Osteoblast (primary cell): ENCODE measurements around the gene PSMC3IP. TPM values are rescaled to one million over a fixed set of nuclear protein-coding genes. Genes with fewer than 3 reads are reported as not detected.
"Not testable (repeated sequence)": the region's sequence is repeated elsewhere in the genome, so short reads cannot be mapped to it uniquely, and the experiment has no call there.

Experiments
- DNase-seq: peaks from one replicate; pipeline ENCODE4 v3.0.0; 2011; ENCODE audit warnings: low spot score, mixed read lengths; ENCODE audit not compliant: insufficient read length; ENCODE audit errors: missing footprints
- H2AFZ ChIP-seq: 2 replicates; pipeline ENCODE4 v1.6.0; 2011; ENCODE audit warnings: mild to moderate bottlenecking, low read length
- H3K27ac ChIP-seq: 2 replicates; pipeline ENCODE4 v1.5.1; 2011; ENCODE audit warnings: mild to moderate bottlenecking, low read depth, low read length, moderate library complexity
- H3K27me3 ChIP-seq: 2 replicates; pipeline ENCODE4 v1.6.0; 2012; ENCODE audit warnings: mild to moderate bottlenecking, control low read depth, inconsistent platforms, low read length, moderate library complexity; ENCODE audit not compliant: insufficient read depth
- H3K36me3 ChIP-seq: 2 replicates; pipeline ENCODE4 v1.5.1; 2011; ENCODE audit warnings: mild to moderate bottlenecking, low read length, control low read depth, moderate library complexity; ENCODE audit not compliant: insufficient read depth
- H3K4me1 ChIP-seq: 2 replicates; pipeline ENCODE4 v1.5.1; 2011; ENCODE audit warnings: mild to moderate bottlenecking, low read length, control low read depth, moderate library complexity; ENCODE audit not compliant: insufficient read depth
- H3K4me2 ChIP-seq: 2 replicates; pipeline ENCODE4 v1.6.0; 2011; ENCODE audit warnings: mild to moderate bottlenecking, low read length; ENCODE audit not compliant: insufficient read depth
- H3K4me3 ChIP-seq: fragments of 200-600 bp; sonication (generic); 3 replicates; pipeline ENCODE4 v1.5.1; 2012; ENCODE audit warnings: mild to moderate bottlenecking, low read length, inconsistent platforms; ENCODE audit not compliant: insufficient read depth
- H3K79me2 ChIP-seq: 2 replicates; pipeline ENCODE4 v1.6.0; 2012; ENCODE audit warnings: mild to moderate bottlenecking, low read length, control low read depth, inconsistent platforms; ENCODE audit not compliant: insufficient read depth
- H3K9me3 ChIP-seq: 2 replicates; pipeline ENCODE4 v1.5.1; 2011; ENCODE audit warnings: low read depth, low read length, control low read depth
- H4K20me1 ChIP-seq: 2 replicates; pipeline ENCODE4 v1.6.0; 2012; ENCODE audit warnings: mild to moderate bottlenecking, low read length, control low read depth; ENCODE audit not compliant: insufficient read depth
- total RNA-seq: library from RNA; depleted of rRNA; stranded (reverse); fragments of >200 nt; gene quantifications from 2 replicates; pipeline ENCODE4 v1.2.3, GENCODE V29; 2012
- TF ChIP-seq, protein P1 (sequence below): IDR thresholded peaks from 2 replicates; pipeline ENCODE4 v1.5.1; 2011; ENCODE audit warnings: mild to moderate bottlenecking, low read depth, low read length, moderate library complexity; ENCODE audit errors: extremely low read depth

The PSMC3IP gene
- total RNA-seq, 1 donor, result 1.8 TPM

- Histone ChIP-seq H3K36me3 (no peaks in the 10 kb centered on the region), H3K27ac (peak overlapping the region; percentile 78), H3K4me2 (peak overlapping the region; percentile 98), H4K20me1 (peaks cover 7% of the 10 kb centered on the region), H3K27me3 (no peaks in the 10 kb centered on the region), H3K4me3 (peak overlapping the region; percentile 91), H3K79me2 (peaks cover 16% of the 10 kb centered on the region), H3K9me3 (no peaks in the 10 kb centered on the region), H3K4me1 (peaks cover 13% of the 10 kb centered on the region), H2AFZ (peak overlapping the region; percentile 88)
- TF ChIP-seq, protein P1, sequence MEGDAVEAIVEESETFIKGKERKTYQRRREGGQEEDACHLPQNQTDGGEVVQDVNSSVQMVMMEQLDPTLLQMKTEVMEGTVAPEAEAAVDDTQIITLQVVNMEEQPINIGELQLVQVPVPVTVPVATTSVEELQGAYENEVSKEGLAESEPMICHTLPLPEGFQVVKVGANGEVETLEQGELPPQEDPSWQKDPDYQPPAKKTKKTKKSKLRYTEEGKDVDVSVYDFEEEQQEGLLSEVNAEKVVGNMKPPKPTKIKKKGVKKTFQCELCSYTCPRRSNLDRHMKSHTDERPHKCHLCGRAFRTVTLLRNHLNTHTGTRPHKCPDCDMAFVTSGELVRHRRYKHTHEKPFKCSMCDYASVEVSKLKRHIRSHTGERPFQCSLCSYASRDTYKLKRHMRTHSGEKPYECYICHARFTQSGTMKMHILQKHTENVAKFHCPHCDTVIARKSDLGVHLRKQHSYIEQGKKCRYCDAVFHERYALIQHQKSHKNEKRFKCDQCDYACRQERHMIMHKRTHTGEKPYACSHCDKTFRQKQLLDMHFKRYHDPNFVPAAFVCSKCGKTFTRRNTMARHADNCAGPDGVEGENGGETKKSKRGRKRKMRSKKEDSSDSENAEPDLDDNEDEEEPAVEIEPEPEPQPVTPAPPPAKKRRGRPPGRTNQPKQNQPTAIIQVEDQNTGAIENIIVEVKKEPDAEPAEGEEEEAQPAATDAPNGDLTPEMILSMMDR, result no peak
- peak; percentile 73 for DNase-seq
These were observed 22.4 kb downstream of the PSMC3IP start for GRCh38 chr17:42555122-42555622.

DNA sequence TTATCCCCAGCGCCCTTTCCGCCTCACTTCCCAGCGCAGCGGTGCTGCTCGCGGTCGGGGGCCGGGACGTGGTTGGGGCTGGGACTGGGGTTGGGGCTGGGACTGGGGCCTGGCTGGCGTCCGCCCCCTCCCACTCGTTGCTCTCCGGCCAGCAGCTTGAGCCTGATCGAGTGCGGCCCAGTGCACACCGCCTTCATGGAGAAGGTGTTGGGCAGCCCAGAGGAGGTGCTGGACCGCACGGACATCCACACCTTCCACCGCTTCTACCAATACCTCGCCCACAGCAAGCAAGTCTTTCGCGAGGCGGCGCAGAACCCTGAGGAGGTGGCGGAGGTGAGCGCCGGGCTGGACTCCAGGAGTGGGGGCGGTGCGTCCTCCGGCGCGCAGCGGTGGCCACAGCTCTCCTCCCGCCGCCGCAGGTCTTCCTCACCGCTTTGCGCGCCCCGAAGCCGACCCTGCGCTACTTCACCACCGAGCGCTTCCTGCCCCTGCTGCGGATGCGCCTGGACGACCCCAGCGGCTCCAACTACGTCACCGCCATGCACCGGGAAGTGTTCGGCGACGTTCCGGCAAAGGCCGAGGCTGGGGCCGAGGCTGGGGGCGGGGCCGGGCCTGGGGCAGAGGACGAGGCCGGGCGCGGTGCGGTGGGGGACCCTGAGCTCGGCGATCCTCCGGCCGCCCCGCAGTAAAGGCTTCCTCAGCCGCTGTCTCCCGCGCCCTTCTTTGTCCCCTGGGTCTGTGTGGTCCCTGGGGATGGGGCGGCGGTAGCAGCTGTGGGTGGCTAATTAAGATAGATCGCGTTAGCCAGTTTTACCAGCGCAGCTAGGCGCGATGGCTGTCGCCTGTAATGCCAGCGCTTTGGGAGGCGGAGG, 23.0 kb downstream of the PSMC3IP start:
- Histone ChIP-seq H3K79me2 (peaks cover 16% of the 10 kb centered on the region), H3K27ac (peak overlapping the region; percentile 78), H2AFZ (peak overlapping the region; percentile 88), H3K4me2 (peak overlapping the region; percentile 98), H3K9me3 (no peaks in the 10 kb centered on the region), H3K4me1 (peaks cover 13% of the 10 kb centered on the region), H3K36me3 (no peaks in the 10 kb centered on the region), H4K20me1 (peaks cover 7% of the 10 kb centered on the region), H3K27me3 (no peaks in the 10 kb centered on the region), H3K4me3 (peak overlapping the region; percentile 91)
- TF ChIP-seq, protein P1, result no peak
- DNase-seq, result peak; percentile 98

- TF ChIP-seq, protein P1, result no peak
- H3K36me3 ChIP-seq, result no peaks in the 10 kb centered on the region
- H3K27me3 ChIP-seq, result no peaks in the 10 kb centered on the region
- H2AFZ ChIP-seq, result no peak overlapping the region
- peak overlapping the region; percentile 78 for H3K27ac ChIP-seq
- peaks cover 7% of the 10 kb centered on the region for H4K20me1 ChIP-seq
- H3K79me2 ChIP-seq, result peaks cover 16% of the 10 kb centered on the region
- H3K4me1 ChIP-seq, result peaks cover 13% of the 10 kb centered on the region
- H3K9me3 ChIP-seq, result no peaks in the 10 kb centered on the region
- peak overlapping the region; percentile 91 for H3K4me3 ChIP-seq
- peak overlapping the region; percentile 98 for H3K4me2 ChIP-seq
- peak; percentile 91 for DNase-seq
These were observed 23.7 kb downstream of the PSMC3IP start for GRCh38 chr17:42553866-42554249.

GRCh38 chr17:42553161-42553818, 24.2 kb downstream of the PSMC3IP start:
- Histone ChIP-seq H3K9me3 (no peaks in the 10 kb centered on the region), H3K4me2 (peak overlapping the region; percentile 98), H3K4me1 (peaks cover 13% of the 10 kb centered on the region), H2AFZ (no peak overlapping the region), H3K36me3 (no peaks in the 10 kb centered on the region), H3K27ac (no peak overlapping the region), H3K4me3 (peak overlapping the region; percentile 91), H4K20me1 (peaks cover 7% of the 10 kb centered on the region), H3K79me2 (peaks cover 16% of the 10 kb centered on the region), H3K27me3 (no peaks in the 10 kb centered on the region)
- peak; percentile 89 for DNase-seq
- TF ChIP-seq, protein P1, result no peak

- peak; percentile 49 for DNase-seq
- H3K4me3 ChIP-seq, result peak within 1 kb of the TSS; percentile 91
- not testable (repeated sequence) for H4K20me1 ChIP-seq, H2AFZ ChIP-seq, H3K9me3 ChIP-seq, H3K27ac ChIP-seq, H3K27me3 ChIP-seq, H3K36me3 ChIP-seq
- H3K4me2 ChIP-seq, result peak within 1 kb of the TSS; percentile 98
- peaks cover 16% of the 10 kb centered on the region for H3K79me2 ChIP-seq
- H3K4me1 ChIP-seq, result peaks cover 13% of the 10 kb centered on the region
These were observed 24.8 kb downstream of the PSMC3IP start, which contains the start of gene HSD17B1 for GRCh38 chr17:42552736-42553135. Gene HSD17B1 (plus strand): TSS chr17:42552923. CDS start chr17:42552934, 11 bp downstream.
